Natural killer cell (primary cell): ENCODE results near the gene TBC1D7. TPM values are rescaled to one million over a fixed set of nuclear protein-coding genes. Genes with fewer than 3 reads are reported as not detected.
"Not testable (repeated sequence)": the region's sequence is repeated elsewhere in the genome, so short reads cannot be mapped to it uniquely, and the experiment has no call there.

Experiments used
- ATAC-seq, 3 donors: fragments of 150-1000 bp in 2 of 3; fragments of 200-7000 bp in 1 of 3; cut with Tn5 transposase; 1 replicate in 1 of 3; 2 replicates in 2 of 3; pipeline ENCODE4 v1.10.0; 2021; ENCODE audit warnings: mild to moderate bottlenecking in 2 of 3, moderate library complexity in 2 of 3
- DNase-seq, 2 donors: peaks; one replicate each; pipeline versions ENCODE4 v3.0.0 to v3.0.0-alpha.2; 2013 to 2021; ENCODE audit warnings: mixed read lengths in 1 of 2
- H3K27ac ChIP-seq: one replicate; pipeline ENCODE4 v1.5.1; 2013; ENCODE audit warnings: mild to moderate bottlenecking, low read length
- H3K27me3 ChIP-seq: one replicate; pipeline ENCODE4 v1.6.1; 2013; ENCODE audit warnings: low read length; ENCODE audit not compliant: control insufficient read depth, insufficient read depth
- H3K36me3 ChIP-seq: one replicate; pipeline ENCODE4 v1.6.1; 2013; ENCODE audit warnings: low read length; ENCODE audit not compliant: control insufficient read depth, insufficient read depth
- H3K4me1 ChIP-seq: one replicate; pipeline ENCODE4 v1.6.1; 2013; ENCODE audit warnings: low read length; ENCODE audit not compliant: control insufficient read depth, insufficient read depth
- H3K4me3 ChIP-seq: one replicate; pipeline ENCODE4 v1.5.1; 2013; ENCODE audit warnings: low read length
- H3K9me3 ChIP-seq: one replicate; pipeline ENCODE4 v1.6.1; 2013; ENCODE audit warnings: low read length; ENCODE audit not compliant: control insufficient read depth, insufficient read depth
- H3K27ac Mint-ChIP-seq, 2 donors: one replicate each; pipeline ENCODE4 v1.8.0; 2022; ENCODE audit warnings: mild to moderate bottlenecking in 2 of 2, mixed read lengths in 2 of 2, moderate library complexity in 1 of 2
- H3K27me3 Mint-ChIP-seq, 2 donors: one replicate each; pipeline ENCODE4 v1.8.0; 2022; ENCODE audit warnings: low read depth in 2 of 2, mixed read lengths in 2 of 2
- H3K36me3 Mint-ChIP-seq: one replicate; pipeline ENCODE4 v1.8.0; 2022; ENCODE audit warnings: mixed read lengths
- H3K4me1 Mint-ChIP-seq, 2 donors: one replicate each; pipeline ENCODE4 v1.8.0; 2022; ENCODE audit warnings: mixed read lengths in 2 of 2
- H3K4me3 Mint-ChIP-seq: one replicate; pipeline ENCODE4 v1.8.0; 2022; ENCODE audit warnings: mild to moderate bottlenecking, moderate library complexity, mixed read lengths
- H3K9me3 Mint-ChIP-seq, 2 donors: one replicate each; pipeline ENCODE4 v1.8.0; 2022; ENCODE audit warnings: mixed read lengths in 2 of 2
- WGBS: methylation state at CpG from one replicate; pipeline ENCODE4 v1.1.7; 2013; ENCODE audit warnings: missing lambda C conversion rate; ENCODE audit not compliant: insufficient coverage; 5-methylcytosine and 5-hydroxymethylcytosine counted together
- intact Hi-C: fragments of 100-400 bp; cut with micrococcal nuclease; formaldehyde crosslinking; loops from one replicate; pipeline ENCODE4 v1.14.2; 2022
- total RNA-seq, 4 donors: library from RNA; stranded (reverse); fragments of 120-200 nt in 1 of 4; gene quantifications; one replicate each; pipeline versions ENCODE4 v1.2.3 to v1.2.4, GENCODE V29; 2013 to 2022
- TF ChIP-seq, protein P1 (sequence below): fragments of 200-600 bp; IDR thresholded peaks from one replicate; pipeline ENCODE4 v1.8.0; 2022; ENCODE audit warnings: antibody characterized with exemption

The TBC1D7 gene
- total RNA-seq, 3 donors from 2014 or later (not counting 1 experiment from before 2014, with no cell fraction given): 20.1 to 29.7 (median 24.3) TPM

DNA sequence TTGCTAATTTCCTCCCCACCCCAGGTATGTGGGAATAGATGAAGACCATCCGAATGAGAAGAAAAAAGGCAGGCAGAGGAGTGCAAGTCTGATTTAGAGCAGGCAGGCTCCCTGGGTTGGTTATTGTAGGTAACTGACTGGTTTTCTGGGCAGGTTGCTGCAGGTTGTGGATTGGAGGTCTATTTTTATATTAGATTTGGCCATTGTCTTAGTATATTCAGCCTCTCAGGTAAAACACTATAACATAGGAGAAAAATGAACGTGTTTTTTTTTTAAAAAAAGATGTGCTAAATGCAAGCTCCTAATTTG is 492 bp upstream of the TBC1D7 start:
- Mint-ChIP-seq H3K4me1 (peaks cover 14 to 20% of the 10 kb centered on the region in 2 donors), H3K27ac (peak overlapping the region; percentile 93 to 95), H3K9me3 (no peaks in the 10 kb centered on the region), H3K27me3 (no peaks in the 10 kb centered on the region), H3K36me3 (peaks cover under 1% of the 10 kb centered on the region), H3K4me3 (peak overlapping the region; percentile 92)
- ATAC-seq: peak in 1 of 3 donors; percentile 2
- Histone ChIP-seq H3K9me3 (no peaks in the 10 kb centered on the region), H3K27ac (peak overlapping the region; percentile 77), H3K4me3 (peak overlapping the region; percentile 74), H3K27me3 (no peaks in the 10 kb centered on the region), H3K4me1 (peaks cover 8% of the 10 kb centered on the region), H3K36me3 (peaks cover 15% of the 10 kb centered on the region)
- intact Hi-C loops: loop anchor here (2.0 to 5.0 kb wide), 4 partner anchors 100 to 288 kb away; partner anchors contain the start of genes GFOD1, NOL7 and SIRT5
- no peak for DNase-seq
- TF ChIP-seq, protein P1, sequence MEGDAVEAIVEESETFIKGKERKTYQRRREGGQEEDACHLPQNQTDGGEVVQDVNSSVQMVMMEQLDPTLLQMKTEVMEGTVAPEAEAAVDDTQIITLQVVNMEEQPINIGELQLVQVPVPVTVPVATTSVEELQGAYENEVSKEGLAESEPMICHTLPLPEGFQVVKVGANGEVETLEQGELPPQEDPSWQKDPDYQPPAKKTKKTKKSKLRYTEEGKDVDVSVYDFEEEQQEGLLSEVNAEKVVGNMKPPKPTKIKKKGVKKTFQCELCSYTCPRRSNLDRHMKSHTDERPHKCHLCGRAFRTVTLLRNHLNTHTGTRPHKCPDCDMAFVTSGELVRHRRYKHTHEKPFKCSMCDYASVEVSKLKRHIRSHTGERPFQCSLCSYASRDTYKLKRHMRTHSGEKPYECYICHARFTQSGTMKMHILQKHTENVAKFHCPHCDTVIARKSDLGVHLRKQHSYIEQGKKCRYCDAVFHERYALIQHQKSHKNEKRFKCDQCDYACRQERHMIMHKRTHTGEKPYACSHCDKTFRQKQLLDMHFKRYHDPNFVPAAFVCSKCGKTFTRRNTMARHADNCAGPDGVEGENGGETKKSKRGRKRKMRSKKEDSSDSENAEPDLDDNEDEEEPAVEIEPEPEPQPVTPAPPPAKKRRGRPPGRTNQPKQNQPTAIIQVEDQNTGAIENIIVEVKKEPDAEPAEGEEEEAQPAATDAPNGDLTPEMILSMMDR: no peak
- WGBS: 0% methylated on average over 1 of the region's 2 CpGs

DNA sequence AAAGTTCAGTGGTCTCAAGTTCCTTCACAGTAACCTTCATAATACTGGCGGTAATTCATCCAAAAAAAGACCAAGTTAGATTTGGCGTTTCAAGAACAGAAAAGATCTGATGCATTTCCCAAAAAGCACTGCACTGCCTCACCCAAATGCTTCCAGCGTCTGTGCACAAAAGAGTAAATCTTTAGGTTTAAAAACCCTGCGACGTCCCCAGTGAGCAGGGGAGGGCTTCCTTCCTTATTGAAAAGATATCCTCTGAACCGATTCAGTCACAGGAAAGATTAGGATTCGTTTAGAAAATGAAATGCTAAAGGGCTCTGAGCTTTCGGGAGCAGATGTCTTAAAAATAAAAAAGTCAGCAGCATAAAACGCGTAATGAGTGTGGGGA is 654 bp downstream of the TBC1D7 start:
- Mint-ChIP-seq H3K27ac (peak overlapping the region; percentile 93 to 95), H3K36me3 (peaks cover 6% of the 10 kb centered on the region), H3K4me3 (peak overlapping the region; percentile 92), H3K4me1 (peaks cover 14 to 20% of the 10 kb centered on the region in 2 donors), H3K27me3 (no peaks in the 10 kb centered on the region), H3K9me3 (no peaks in the 10 kb centered on the region)
- TF ChIP-seq, protein P1: no peak
- peaks cover 23% of the 10 kb centered on the region for H3K36me3 ChIP-seq
- DNase-seq: no peak
- peak overlapping the region; percentile 74 for H3K4me3 ChIP-seq
- intact Hi-C loops: loop anchor here (2.0 to 5.0 kb wide), 4 partner anchors 101 to 290 kb away; partner anchors contain the start of genes GFOD1, NOL7 and SIRT5
- peak overlapping the region; percentile 90 for H3K27ac ChIP-seq
- no peaks in the 10 kb centered on the region for H3K27me3 ChIP-seq
- under 1% methylated on average over 10 of the region's 10 CpGs for WGBS
- H3K4me1 ChIP-seq: peaks cover 8% of the 10 kb centered on the region
- no peaks in the 10 kb centered on the region for H3K9me3 ChIP-seq
- ATAC-seq: peak in 1 of 3 donors; percentile 4

DNA sequence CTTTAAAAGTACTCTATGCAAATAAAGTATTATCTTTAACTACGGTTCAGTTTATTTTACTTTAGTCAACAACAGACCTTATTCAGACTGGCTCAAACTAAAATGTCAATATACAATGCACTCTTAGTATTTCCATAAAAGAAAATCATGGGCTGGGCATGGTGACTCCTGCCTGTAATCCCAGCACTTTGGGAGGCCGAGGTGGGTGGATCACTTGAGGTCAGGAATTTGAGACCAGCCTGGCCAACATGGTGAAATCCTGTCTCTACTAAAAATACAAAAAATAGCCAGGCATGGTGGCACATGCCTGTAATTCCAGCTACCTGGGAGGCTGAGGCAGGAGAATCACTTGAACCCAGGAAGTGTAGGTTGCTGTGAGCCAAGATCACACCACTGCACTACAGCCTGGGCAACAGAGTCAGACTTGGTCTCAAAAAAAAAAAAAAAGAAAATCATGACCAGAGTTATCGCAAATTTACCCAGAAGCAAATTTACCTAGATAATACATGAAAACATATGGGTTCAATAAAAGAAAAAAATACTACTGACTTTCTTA is 2.2 kb downstream of the TBC1D7 start:
- H3K9me3 Mint-ChIP-seq, H3K4me3 ChIP-seq, H3K9me3 ChIP-seq, H3K27me3 Mint-ChIP-seq, ATAC-seq, H3K27me3 ChIP-seq, DNase-seq, H3K27ac Mint-ChIP-seq, H3K27ac ChIP-seq, H3K4me1 ChIP-seq, H3K36me3 Mint-ChIP-seq: not testable (repeated sequence)
- H3K4me3 Mint-ChIP-seq: peak overlapping the region; percentile 9
- peaks cover 37% of the 10 kb centered on the region for H3K36me3 ChIP-seq
- intact Hi-C loops: loop anchor here (5.0 kb wide), 2 partner anchors 161 to 291 kb away; partner anchors contain the start of genes GFOD1 and NOL7
- 94% methylated on average over 3 of the region's 3 CpGs for WGBS
- H3K4me1 Mint-ChIP-seq: peaks cover 14 to 20% of the 10 kb centered on the region in 2 donors

DNA sequence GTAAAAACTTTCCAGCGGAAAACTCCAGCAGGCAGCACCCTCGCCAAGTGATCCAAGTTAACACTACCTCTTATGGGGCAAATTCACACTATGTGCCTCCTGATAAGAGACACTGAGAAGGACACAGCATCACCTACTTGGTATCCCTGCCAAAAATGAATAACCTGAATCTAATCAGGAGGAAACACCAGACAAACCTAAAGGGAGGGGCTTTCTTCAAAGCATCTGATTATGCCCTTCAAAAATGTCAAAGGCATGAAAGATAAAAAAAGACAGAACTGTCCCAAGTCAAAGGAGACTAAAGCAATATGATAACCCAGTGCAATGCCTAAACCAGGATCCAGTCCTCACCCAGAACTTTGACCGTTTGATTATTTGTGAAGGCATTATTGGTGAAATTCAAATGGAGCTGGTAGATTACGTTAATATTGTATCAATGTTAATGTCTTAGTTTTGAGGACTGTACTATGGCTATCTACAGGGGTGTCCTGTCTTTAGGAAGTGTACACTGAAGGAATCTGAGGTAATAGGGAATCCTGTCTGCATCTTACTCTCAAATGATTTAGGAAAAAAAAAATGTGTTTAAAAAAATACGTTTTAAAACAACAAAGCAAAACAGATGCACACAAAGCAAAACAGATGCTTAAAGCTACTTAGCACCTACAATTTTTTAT is 8.3 kb downstream of the TBC1D7 start:
- Mint-ChIP-seq H3K27me3 (no peaks in the 10 kb centered on the region), H3K4me3 (no peak overlapping the region), H3K36me3 (peaks cover 27% of the 10 kb centered on the region), H3K9me3 (no peaks in the 10 kb centered on the region), H3K4me1 (no peaks in the 10 kb centered on the region), H3K27ac (no peak overlapping the region)
- 95% methylated on average over 4 of the region's 5 CpGs for WGBS
- Histone ChIP-seq H3K4me1 (no peaks in the 10 kb centered on the region), H3K9me3 (no peaks in the 10 kb centered on the region), H3K27ac (no peak overlapping the region), H3K36me3 (peaks cover 86% of the 10 kb centered on the region), H3K27me3 (no peaks in the 10 kb centered on the region), H3K4me3 (no peak overlapping the region)
- ATAC-seq (no peak), DNase-seq (no peak)
- TF ChIP-seq, protein P1: no peak
- intact Hi-C loops: no loop called here
